C4-2B (cell line): ENCODE measurements around the gene NFKBIE.
A peak's percentile ranks its signal among the peaks of the same experiment; 100 is the strongest.

Source experiments
- H3K27ac ChIP-seq: fragments of 450-650 bp; 2 replicates; pipeline ENCODE4 v1.5.1; 2017
- ZFX ChIP-seq: fragments of 450-650 bp; IDR thresholded peaks from 2 replicates; pipeline ENCODE4 v1.6.1; 2017
- TF ChIP-seq, protein P1 (sequence below): fragments of 450-650 bp; conservative IDR thresholded peaks from 2 replicates; pipeline ENCODE4 v1.5.1; 2017; ENCODE audit warnings: mild to moderate bottlenecking

Gene NFKBIE

DNA sequence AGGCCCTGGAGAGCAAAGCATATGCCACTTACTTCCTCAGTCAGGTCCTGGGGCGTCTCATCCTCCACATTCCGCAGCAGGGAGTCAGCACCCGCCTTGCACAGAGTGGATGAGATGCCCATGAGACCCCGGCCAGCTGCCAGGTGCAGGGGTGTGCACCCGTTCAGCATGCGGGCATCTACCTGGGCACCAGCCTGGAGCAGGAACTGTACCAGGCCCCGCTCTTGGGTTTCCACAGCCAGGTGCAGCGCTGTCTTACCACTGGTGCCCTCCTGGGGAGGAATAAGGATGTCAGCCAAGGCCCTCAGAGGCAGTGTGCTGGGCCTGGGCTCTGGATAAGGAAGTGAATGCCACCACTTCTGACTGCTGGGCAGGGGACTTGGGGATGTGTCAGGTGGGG, 5.3 kb downstream of the NFKBIE start:
- TF ChIP-seq, protein P1, sequence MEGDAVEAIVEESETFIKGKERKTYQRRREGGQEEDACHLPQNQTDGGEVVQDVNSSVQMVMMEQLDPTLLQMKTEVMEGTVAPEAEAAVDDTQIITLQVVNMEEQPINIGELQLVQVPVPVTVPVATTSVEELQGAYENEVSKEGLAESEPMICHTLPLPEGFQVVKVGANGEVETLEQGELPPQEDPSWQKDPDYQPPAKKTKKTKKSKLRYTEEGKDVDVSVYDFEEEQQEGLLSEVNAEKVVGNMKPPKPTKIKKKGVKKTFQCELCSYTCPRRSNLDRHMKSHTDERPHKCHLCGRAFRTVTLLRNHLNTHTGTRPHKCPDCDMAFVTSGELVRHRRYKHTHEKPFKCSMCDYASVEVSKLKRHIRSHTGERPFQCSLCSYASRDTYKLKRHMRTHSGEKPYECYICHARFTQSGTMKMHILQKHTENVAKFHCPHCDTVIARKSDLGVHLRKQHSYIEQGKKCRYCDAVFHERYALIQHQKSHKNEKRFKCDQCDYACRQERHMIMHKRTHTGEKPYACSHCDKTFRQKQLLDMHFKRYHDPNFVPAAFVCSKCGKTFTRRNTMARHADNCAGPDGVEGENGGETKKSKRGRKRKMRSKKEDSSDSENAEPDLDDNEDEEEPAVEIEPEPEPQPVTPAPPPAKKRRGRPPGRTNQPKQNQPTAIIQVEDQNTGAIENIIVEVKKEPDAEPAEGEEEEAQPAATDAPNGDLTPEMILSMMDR = no peak
- no peak for TF ChIP-seq ZFX
- no peak overlapping the region for H3K27ac ChIP-seq

- TF ChIP-seq ZFX = no peak
- TF ChIP-seq, protein P1 = no peak
- no peak overlapping the region for H3K27ac ChIP-seq
Measured at GRCh38 chr6:44258921-44259320, 6.4 kb downstream of the NFKBIE start.

GRCh38 chr6:44258325-44258863, 7.0 kb downstream of the NFKBIE start:
- TF ChIP-seq ZFX = no peak
- TF ChIP-seq, protein P1 = no peak
- peak overlapping the region; percentile 97 for H3K27ac ChIP-seq

DNA sequence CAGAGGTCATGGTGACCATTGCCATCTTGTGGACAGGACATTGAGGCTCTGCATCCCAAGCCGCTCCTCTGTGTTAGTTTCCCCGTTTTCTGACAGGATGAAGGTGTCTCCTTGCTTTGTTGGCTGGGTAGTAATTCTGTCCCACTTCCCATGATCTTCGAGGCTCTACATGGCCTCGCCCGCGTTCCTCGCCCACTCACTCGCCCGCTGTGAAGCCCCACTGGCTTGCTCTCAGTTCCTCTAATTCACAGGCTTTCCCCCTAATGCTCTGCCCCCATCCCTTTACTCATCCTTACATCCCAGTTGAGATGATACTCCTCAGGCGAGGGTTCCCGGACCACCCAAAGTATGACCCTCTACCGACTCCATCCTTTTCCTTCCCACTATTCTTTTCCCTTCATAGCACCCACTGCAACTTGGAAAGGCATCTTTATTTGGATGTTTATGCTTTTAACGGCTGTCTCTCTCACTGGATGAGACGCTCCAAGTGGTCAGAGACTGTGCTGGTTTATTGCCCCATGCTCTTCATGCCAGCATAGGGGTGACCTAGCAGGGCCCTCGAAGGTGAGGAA, 7.5 kb downstream of the NFKBIE start:
- H3K27ac ChIP-seq = peak overlapping the region; percentile 97
- no peak for TF ChIP-seq ZFX
- TF ChIP-seq, protein P1 = peak; percentile 34

- peak within 1 kb of the TSS; percentile 97 for H3K27ac ChIP-seq
Measured at GRCh38 chr6:44257025-44257752, 8.2 kb downstream of the NFKBIE start, which contains the start of gene SLC35B2. Gene SLC35B2 (minus strand): TSS chr6:44257528. CDS start chr6:44257410, 118 bp downstream.

DNA sequence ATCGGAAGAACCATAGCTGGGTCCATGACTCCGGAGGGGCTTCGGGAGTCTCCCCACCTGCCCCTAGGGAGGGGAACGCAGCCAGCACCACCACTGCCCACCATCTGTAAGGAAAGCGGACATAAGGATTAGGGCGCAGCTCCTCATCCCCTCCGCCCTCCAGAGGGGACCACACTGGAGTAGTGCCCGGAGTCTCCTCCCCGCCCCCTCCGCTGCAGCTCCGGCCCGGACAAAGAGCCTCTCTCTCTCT, 8.7 kb downstream of the NFKBIE start:
- peak overlapping the region; percentile 97 for H3K27ac ChIP-seq
- TF ChIP-seq ZFX = no peak
- TF ChIP-seq, protein P1 = no peak

More at GRCh38 chr6:44257025-44257752, 8.2 kb downstream of the NFKBIE start, which contains the start of gene SLC35B2:
- TF ChIP-seq ZFX = peak; percentile 53; the same call in 1 of the 2 replicates
- TF ChIP-seq, protein P1 = peak; percentile 98
